IMR-90 (cell line): ENCODE data around the gene HOMER3. TPM values are rescaled to one million over a fixed set of nuclear protein-coding genes. Genes with fewer than 3 reads are reported as not detected.

Source experiments
- ATAC-seq: fragments of 200-7000 bp; cut with Tn5 transposase; 2 replicates; pipeline ENCODE4 v1.9.1; 2020; ENCODE audit warnings: low read depth, mild to moderate bottlenecking, moderate library complexity
- BruUV-seq: library from RNA; stranded (reverse); fragments of 400-500 nt; replicated peaks from 2 replicates; lab custom pipeline; 2021; lab: Mats Ljungman, UMichigan
- CTCF ChIA-PET: fragments of 300-600 bp; formaldehyde crosslinking; extraction: SDS; loops from one replicate; lab custom pipeline; 2021; ENCODE audit warnings: antibody characterized with exemption; lab: Yijun Ruan, JAX
- POLR2A ChIA-PET: fragments of 300-600 bp; sonication (Branson Sonifier 250); formaldehyde crosslinking; loops from one replicate; lab custom pipeline; 2022; ENCODE audit warnings: antibody characterized with exemption; ENCODE audit not compliant: unreplicated experiment; lab: Charles Lee
- DNase-seq: peaks from one replicate; pipeline ENCODE4 v3.0.0; 2013
- H2AFZ ChIP-seq: replicated peaks from 2 replicates; pipeline ENCODE3; 2013; ENCODE audit warnings: low read length, mild to moderate bottlenecking; ENCODE audit not compliant: poor library complexity
- H2AK5ac ChIP-seq: 2 replicates; pipeline ENCODE4 v1.6.1; 2013; ENCODE audit warnings: low read depth, low read length, inconsistent platforms
- H2AK9ac ChIP-seq: replicated peaks from 2 replicates; pipeline ENCODE3; 2013; ENCODE audit warnings: mild to moderate bottlenecking, low read depth, low read length, moderate library complexity; ENCODE audit not compliant: poor library complexity
- H2BK120ac ChIP-seq: 2 replicates; pipeline ENCODE4 v1.6.1; 2013; ENCODE audit warnings: low read depth, low read length, inconsistent platforms
- H2BK15ac ChIP-seq: 3 replicates; pipeline ENCODE4 v1.6.1; 2013; ENCODE audit warnings: low read depth, low read length, inconsistent platforms
- H2BK20ac ChIP-seq: 2 replicates; pipeline ENCODE4 v1.6.1; 2013; ENCODE audit warnings: low read depth, mild to moderate bottlenecking, inconsistent platforms, low read length, moderate library complexity
- H2BK5ac ChIP-seq: 2 replicates; pipeline ENCODE4 v1.6.1; 2013; ENCODE audit warnings: mild to moderate bottlenecking, low read depth, low read length, inconsistent platforms; ENCODE audit not compliant: poor library complexity, severe bottlenecking
- H3K14ac ChIP-seq: replicated peaks from 2 replicates; pipeline ENCODE4 v1.6.1; 2013; ENCODE audit warnings: low read depth, low read length, inconsistent platforms
- H3K18ac ChIP-seq: 2 replicates; pipeline ENCODE4 v1.6.1; 2013; ENCODE audit warnings: low read depth, low read length, control low read depth
- H3K23ac ChIP-seq: 2 replicates; pipeline ENCODE4 v1.6.1; 2013; ENCODE audit warnings: low read depth, low read length, inconsistent platforms
- H3K27ac ChIP-seq: 2 replicates; pipeline ENCODE4 v1.5.1; 2013; ENCODE audit warnings: mild to moderate bottlenecking, control low read depth, low read length; ENCODE audit not compliant: insufficient read depth
- H3K27me3 ChIP-seq: 2 replicates; pipeline ENCODE4 v1.6.1; 2013; ENCODE audit warnings: low read length; ENCODE audit not compliant: control insufficient read depth, insufficient read depth
- H3K36me3 ChIP-seq: 2 replicates; pipeline ENCODE4 v1.6.1; 2013; ENCODE audit warnings: low read length, mixed read lengths; ENCODE audit not compliant: control insufficient read depth, insufficient read depth
- H3K4ac ChIP-seq: 2 replicates; pipeline ENCODE4 v1.6.1; 2013; ENCODE audit warnings: low read depth, low read length, inconsistent platforms
- H3K4me1 ChIP-seq: 2 replicates; pipeline ENCODE4 v1.6.1; 2013; ENCODE audit warnings: low read length, mixed read lengths; ENCODE audit not compliant: control insufficient read depth, insufficient read depth
- H3K4me2 ChIP-seq: 2 replicates; pipeline ENCODE4 v1.6.1; 2013; ENCODE audit warnings: low read depth, mild to moderate bottlenecking, control low read depth, low read length, moderate library complexity
- H3K4me3 ChIP-seq: 2 replicates; pipeline ENCODE4 v1.5.1; 2013; ENCODE audit warnings: low read depth, mild to moderate bottlenecking, control low read depth, low read length, moderate library complexity; ENCODE audit not compliant: insufficient read depth
- H3K56ac ChIP-seq: 2 replicates; pipeline ENCODE4 v1.6.1; 2013; ENCODE audit warnings: low read length, inconsistent platforms; ENCODE audit not compliant: insufficient read depth; ENCODE audit errors: extremely low read depth
- H3K79me1 ChIP-seq, 2 experiments: 2 replicates each; pipeline ENCODE4 v1.6.1; 2013; ENCODE audit warnings: low read length in 2 of 2, inconsistent platforms in 1 of 2, low read depth in 1 of 2
- H3K9ac ChIP-seq: 2 replicates; pipeline ENCODE4 v1.6.1; 2013; ENCODE audit warnings: low read depth, low read length, control low read depth
- H3K9me1 ChIP-seq: 2 replicates; pipeline ENCODE4 v1.6.1; 2013; ENCODE audit warnings: low read length, inconsistent platforms; ENCODE audit not compliant: insufficient read depth
- H3K9me3 ChIP-seq: 2 replicates; pipeline ENCODE4 v1.6.1; 2013; ENCODE audit warnings: low read length; ENCODE audit not compliant: control insufficient read depth, insufficient read depth
- H4K20me1 ChIP-seq: 2 replicates; pipeline ENCODE4 v1.6.1; 2013; ENCODE audit warnings: low read length, inconsistent platforms; ENCODE audit not compliant: insufficient read depth
- H4K5ac ChIP-seq: 2 replicates; pipeline ENCODE4 v1.6.1; 2013; ENCODE audit warnings: mild to moderate bottlenecking, low read depth, low read length, control low read depth
- H4K8ac ChIP-seq, 2 experiments: 2 replicates each; pipeline ENCODE4 v1.6.1; 2013; ENCODE audit warnings: low read depth in 2 of 2, low read length in 2 of 2, control low read depth in 1 of 2, inconsistent platforms in 1 of 2
- H4K91ac ChIP-seq: 2 replicates; pipeline ENCODE4 v1.6.1; 2013; ENCODE audit warnings: low read depth, low read length, inconsistent platforms; ENCODE audit not compliant: insufficient read depth
- BHLHE40 ChIP-seq: fragments of 150-350 bp; IDR thresholded peaks from 2 replicates; pipeline ENCODE4 v1.6.1; 2016; ENCODE audit warnings: mild to moderate bottlenecking, low read depth, low read length
- CEBPB ChIP-seq: IDR thresholded peaks from 2 replicates; pipeline ENCODE4 v1.6.1; 2012; ENCODE audit warnings: low read depth, low read length, improper control_type of control experiment
- CHD1 ChIP-seq: IDR thresholded peaks from 2 replicates; pipeline ENCODE4 v1.6.1; 2012; ENCODE audit warnings: low read depth, low read length, improper control_type of control experiment
- FOS ChIP-seq: fragments of 150-350 bp; IDR thresholded peaks from 2 replicates; pipeline ENCODE4 v1.6.1; 2016; ENCODE audit warnings: low read depth, low read length
- MAFK ChIP-seq: IDR thresholded peaks from 2 replicates; pipeline ENCODE4 v1.6.1; 2012; ENCODE audit warnings: low read depth, low read length, improper control_type of control experiment
- MAZ ChIP-seq: IDR thresholded peaks from 2 replicates; pipeline ENCODE4 v1.6.1; 2012; ENCODE audit warnings: low read depth, mild to moderate bottlenecking, low read length, improper control_type of control experiment, moderate library complexity, borderline replicate concordance
- MXI1 ChIP-seq: IDR thresholded peaks from 2 replicates; pipeline ENCODE4 v1.6.1; 2012; ENCODE audit warnings: low read depth, mild to moderate bottlenecking, low read length, moderate library complexity, borderline replicate concordance
- NFE2L2 ChIP-seq: fragments of 150-350 bp; IDR thresholded peaks from 2 replicates; pipeline ENCODE4 v1.6.1; 2016; ENCODE audit warnings: low read depth, mild to moderate bottlenecking, low read length
- POLR2A ChIP-seq: IDR thresholded peaks from 2 replicates; pipeline ENCODE4 v1.6.1; 2012; ENCODE audit warnings: mild to moderate bottlenecking, low read depth, low read length
- RAD21 ChIP-seq: IDR thresholded peaks from 2 replicates; pipeline ENCODE4 v1.6.1; 2012; ENCODE audit warnings: low read length, improper control_type of control experiment
- RCOR1 ChIP-seq: IDR thresholded peaks from 2 replicates; pipeline ENCODE4 v1.6.1; 2012; ENCODE audit warnings: mild to moderate bottlenecking, low read length, improper control_type of control experiment; ENCODE audit not compliant: insufficient replicate concordance
- RFX5 ChIP-seq: IDR thresholded peaks from 2 replicates; pipeline ENCODE4 v1.8.0; 2012; ENCODE audit warnings: low read depth, mild to moderate bottlenecking, low read length, moderate library complexity
- SMC3 ChIP-seq: fragments of 150-350 bp; IDR thresholded peaks from 2 replicates; pipeline ENCODE4 v1.6.1; 2016; ENCODE audit warnings: low read depth, mild to moderate bottlenecking, antibody characterized with exemption, low read length, moderate library complexity
- WGBS, 2 experiments: methylation state at CpG; one replicate each; pipeline versions ENCODE4 v1.1.5 to v1.1.7; 2013; ENCODE audit warnings: missing lambda C conversion rate in 2 of 2; ENCODE audit not compliant: insufficient read length in 1 of 2; ENCODE audit errors: extremely low coverage in 2 of 2; 5-methylcytosine and 5-hydroxymethylcytosine counted together
- dilution Hi-C: fragments of 300-500 bp; cut with HindIII; formaldehyde crosslinking; loops from one replicate; pipeline ENCODE4 v1.14.3; 2018; ENCODE audit warnings: low sequenced_read_pairs; ENCODE audit not compliant: unreplicated experiment
- in situ Hi-C: fragments of 300-500 bp; cut with MboI; formaldehyde crosslinking; loops from 3 replicates; pipeline ENCODE4 v1.14.3; 2019; ENCODE audit warnings: low sequenced_read_pairs, inconsistent platforms, mixed read lengths
- intact Hi-C: fragments of 100-400 bp; cut with micrococcal nuclease; formaldehyde crosslinking; loops from 2 replicates; pipeline ENCODE4 v1.10.0; 2022
- polyA plus RNA-seq, 3 experiments: library from polyadenylated mRNA; depleted of rRNA; stranded (reverse); fragments of >200 nt; gene quantifications; 2 replicates each; pipeline ENCODE4 v1.2.3, GENCODE V29; 2012; ENCODE audit warnings: low replicate concordance in 1 of 3
- total RNA-seq: library from RNA; depleted of rRNA; stranded (reverse); fragments of >200 nt; gene quantifications from 2 replicates; pipeline ENCODE4 v1.2.3, GENCODE V29; 2012
- TF ChIP-seq, protein P1 (sequence below): fragments of 150-350 bp; IDR thresholded peaks from 2 replicates; pipeline ENCODE4 v1.6.1; 2016; ENCODE audit warnings: low read depth, mild to moderate bottlenecking, low read length, moderate library complexity, borderline replicate concordance
- TF ChIP-seq, protein P2 (sequence below): fragments of 150-350 bp; IDR thresholded peaks from 2 replicates; pipeline ENCODE4 v1.6.1; 2017; ENCODE audit warnings: mild to moderate bottlenecking, antibody characterized with exemption, low read length, low read depth
- TF ChIP-seq, protein P3 (sequence below): conservative IDR thresholded peaks from 2 replicates; pipeline ENCODE4 v1.5.1; 2012; ENCODE audit warnings: mild to moderate bottlenecking, low read depth, low read length, improper control_type of control experiment

Gene HOMER3
- total and polyA plus RNA-seq, 2 of the 4 experiments (the other 2 are of a cell fraction): 53.4 to 77.0 TPM

DNA sequence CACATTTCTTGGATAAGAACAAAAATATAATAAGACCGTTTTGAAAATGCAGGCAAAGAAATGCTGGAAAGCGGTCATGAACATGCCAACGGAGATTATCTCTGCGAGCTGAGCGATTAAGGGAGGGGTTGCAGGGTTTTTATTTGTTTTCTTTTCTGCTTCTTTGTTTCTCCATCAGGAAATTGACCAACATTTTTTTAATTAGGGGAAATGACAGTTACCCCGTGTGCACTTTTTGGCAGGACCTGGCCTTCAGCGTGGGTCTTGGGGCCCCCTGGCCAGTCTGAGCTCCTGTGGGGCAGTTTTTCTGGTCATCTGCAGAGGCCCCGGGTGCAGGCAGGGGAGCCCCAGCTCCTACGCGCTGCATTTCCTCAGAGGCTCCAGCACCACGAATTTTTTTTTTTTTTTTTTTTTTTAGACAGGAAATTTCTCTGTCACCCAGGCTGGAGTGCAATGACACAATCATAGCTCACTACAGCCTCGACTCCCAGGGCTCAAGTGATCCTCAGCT lies 31.3 kb upstream of the HOMER3 start:
- Histone ChIP-seq H2BK5ac (no peak overlapping the region), H3K4me1 (peaks cover 11% of the 10 kb centered on the region), H3K4me2 (peak overlapping the region; percentile 46; the same call in 1 of the 2 replicates), H3K79me1 (no peaks in the 10 kb centered on the region), H3K18ac (no peak overlapping the region), H2BK20ac (no peak overlapping the region), H2AFZ (peak overlapping the region; percentile 59), H2AK9ac (no peak overlapping the region), H3K23ac (no peak overlapping the region), H3K4ac (no peak overlapping the region; the same call in 1 of the 2 replicates), H4K8ac (no peak overlapping the region; a peak in 1 of 4 replicates), H4K20me1 (no peaks in the 10 kb centered on the region), H3K9ac (no peak overlapping the region), H3K36me3 (no peaks in the 10 kb centered on the region), H2AK5ac (peak overlapping the region; percentile 15; the same call in 1 of the 2 replicates), H3K4me3 (no peak overlapping the region), H4K5ac (no peak overlapping the region), H3K27me3 (no peaks in the 10 kb centered on the region), H3K56ac (no peak overlapping the region), H3K9me1 (no peaks in the 10 kb centered on the region), H4K91ac (no peak overlapping the region), H3K27ac (no peak overlapping the region; the same call in 1 of the 2 replicates), H3K9me3 (no peaks in the 10 kb centered on the region), H2BK15ac (no peak overlapping the region; the same call in 2 of the 3 replicates), H3K14ac (no peak overlapping the region), H2BK120ac (no peak overlapping the region)
- WGBS, 2 experiments: 8% methylated on average over 2 of the region's 12 CpGs; no CpG with 5 or more reads in 1 of the 2 experiments
- ChIA-PET CTCF (interaction anchor here (0.6 to 0.7 kb wide), 3 partner anchors 14 to 82 kb away, joined by 3 to 5 read pairs (median 3); no protein-coding TSS in a partner anchor), POLR2A (no interaction called here)
- DNase-seq: peak; percentile 31
- intact Hi-C loops: no loop called here
- BruUV-seq: no TSS peak
- TF ChIP-seq, protein P1, sequence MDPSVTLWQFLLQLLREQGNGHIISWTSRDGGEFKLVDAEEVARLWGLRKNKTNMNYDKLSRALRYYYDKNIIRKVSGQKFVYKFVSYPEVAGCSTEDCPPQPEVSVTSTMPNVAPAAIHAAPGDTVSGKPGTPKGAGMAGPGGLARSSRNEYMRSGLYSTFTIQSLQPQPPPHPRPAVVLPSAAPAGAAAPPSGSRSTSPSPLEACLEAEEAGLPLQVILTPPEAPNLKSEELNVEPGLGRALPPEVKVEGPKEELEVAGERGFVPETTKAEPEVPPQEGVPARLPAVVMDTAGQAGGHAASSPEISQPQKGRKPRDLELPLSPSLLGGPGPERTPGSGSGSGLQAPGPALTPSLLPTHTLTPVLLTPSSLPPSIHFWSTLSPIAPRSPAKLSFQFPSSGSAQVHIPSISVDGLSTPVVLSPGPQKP: no peak
- TF ChIP-seq, protein P2, sequence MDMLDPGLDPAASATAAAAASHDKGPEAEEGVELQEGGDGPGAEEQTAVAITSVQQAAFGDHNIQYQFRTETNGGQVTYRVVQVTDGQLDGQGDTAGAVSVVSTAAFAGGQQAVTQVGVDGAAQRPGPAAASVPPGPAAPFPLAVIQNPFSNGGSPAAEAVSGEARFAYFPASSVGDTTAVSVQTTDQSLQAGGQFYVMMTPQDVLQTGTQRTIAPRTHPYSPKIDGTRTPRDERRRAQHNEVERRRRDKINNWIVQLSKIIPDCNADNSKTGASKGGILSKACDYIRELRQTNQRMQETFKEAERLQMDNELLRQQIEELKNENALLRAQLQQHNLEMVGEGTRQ: no peak
- TF ChIP-seq POLR2A (no peak), FOS (no peak), BHLHE40 (no peak), RAD21 (no peak), MAFK (no peak), CEBPB (no peak), CHD1 (no peak), SMC3 (no peak), NFE2L2 (no peak), MAZ (no peak), MXI1 (no peak), RCOR1 (no peak), RFX5 (no peak)
- TF ChIP-seq, protein P3, sequence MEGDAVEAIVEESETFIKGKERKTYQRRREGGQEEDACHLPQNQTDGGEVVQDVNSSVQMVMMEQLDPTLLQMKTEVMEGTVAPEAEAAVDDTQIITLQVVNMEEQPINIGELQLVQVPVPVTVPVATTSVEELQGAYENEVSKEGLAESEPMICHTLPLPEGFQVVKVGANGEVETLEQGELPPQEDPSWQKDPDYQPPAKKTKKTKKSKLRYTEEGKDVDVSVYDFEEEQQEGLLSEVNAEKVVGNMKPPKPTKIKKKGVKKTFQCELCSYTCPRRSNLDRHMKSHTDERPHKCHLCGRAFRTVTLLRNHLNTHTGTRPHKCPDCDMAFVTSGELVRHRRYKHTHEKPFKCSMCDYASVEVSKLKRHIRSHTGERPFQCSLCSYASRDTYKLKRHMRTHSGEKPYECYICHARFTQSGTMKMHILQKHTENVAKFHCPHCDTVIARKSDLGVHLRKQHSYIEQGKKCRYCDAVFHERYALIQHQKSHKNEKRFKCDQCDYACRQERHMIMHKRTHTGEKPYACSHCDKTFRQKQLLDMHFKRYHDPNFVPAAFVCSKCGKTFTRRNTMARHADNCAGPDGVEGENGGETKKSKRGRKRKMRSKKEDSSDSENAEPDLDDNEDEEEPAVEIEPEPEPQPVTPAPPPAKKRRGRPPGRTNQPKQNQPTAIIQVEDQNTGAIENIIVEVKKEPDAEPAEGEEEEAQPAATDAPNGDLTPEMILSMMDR: no peak
- ATAC-seq: peak; percentile 37
- dilution Hi-C loops: no loop called here
- in situ Hi-C loops: no loop called here
